Ecto neural progenitor cell (in vitro differentiated cells): ENCODE data around the gene PNKP.
A peak's percentile ranks its signal among the peaks of the same experiment; 100 is the strongest.
"Not testable (repeated sequence)": the region's sequence is repeated elsewhere in the genome, so short reads cannot be mapped to it uniquely, and the experiment has no call there.

Experiments used
- DNase-seq: peaks from one replicate; pipeline ENCODE4 v3.0.0-alpha.2; 2018; ENCODE audit warnings: low spot score

PNKP gene

DNA sequence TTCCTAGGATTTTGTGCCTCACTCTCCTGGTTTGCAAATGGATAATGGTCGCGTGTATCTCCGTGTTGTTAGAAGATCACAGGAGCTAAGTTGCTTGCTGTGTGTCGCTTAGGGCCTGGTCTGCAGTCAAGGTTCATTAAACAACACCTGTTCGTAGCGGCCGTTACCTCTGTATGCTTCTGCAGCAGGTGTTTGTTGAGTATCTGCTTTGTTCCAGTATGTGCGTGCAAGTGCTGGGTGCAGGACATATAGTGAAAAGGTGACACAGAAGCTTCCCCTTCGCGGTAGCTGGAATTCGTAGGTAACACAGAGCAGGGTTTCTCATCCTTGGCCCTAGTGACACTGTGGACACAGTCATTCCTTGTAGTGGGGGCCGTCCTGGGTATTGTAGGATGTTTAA is 43.9 kb downstream of the PNKP start:
- no peak for DNase-seq

GRCh38 chr19:49820125-49820524 is 47.3 kb downstream of the PNKP start:
- DNase-seq, result no peak

DNA sequence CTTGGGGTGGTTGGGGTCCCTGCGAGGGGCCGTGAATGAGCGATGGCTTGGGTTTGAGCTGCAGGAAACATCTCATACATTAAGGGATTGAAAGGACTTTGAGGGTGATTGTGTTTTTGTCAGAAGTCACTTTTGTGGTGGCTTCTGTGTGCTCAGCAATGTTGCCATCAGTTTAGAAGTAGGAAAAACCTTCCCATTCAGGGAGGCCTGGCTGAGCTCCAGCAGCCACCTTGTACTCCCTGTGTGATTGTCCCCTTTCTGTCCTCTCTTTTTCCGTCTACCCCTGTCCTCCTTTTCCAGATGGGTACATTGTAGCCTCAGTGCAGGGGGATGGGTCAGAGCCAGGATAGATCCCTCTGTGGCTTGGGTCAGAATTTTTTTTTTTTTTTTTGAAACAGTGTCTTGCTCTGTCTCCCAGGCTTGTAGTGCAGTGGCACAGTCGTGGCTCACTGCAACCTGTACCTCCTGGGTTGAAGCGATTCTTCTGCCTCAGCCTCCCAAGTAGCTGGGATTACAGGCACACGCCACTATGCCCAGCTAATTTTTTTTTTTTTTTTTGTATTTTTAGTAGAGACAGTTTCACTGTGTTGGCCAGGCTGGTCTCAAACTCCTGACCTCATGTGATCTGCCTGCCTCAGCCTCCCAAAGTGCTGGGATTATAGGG is 47.8 kb downstream of the PNKP start:
- not testable (repeated sequence) for DNase-seq

DNA sequence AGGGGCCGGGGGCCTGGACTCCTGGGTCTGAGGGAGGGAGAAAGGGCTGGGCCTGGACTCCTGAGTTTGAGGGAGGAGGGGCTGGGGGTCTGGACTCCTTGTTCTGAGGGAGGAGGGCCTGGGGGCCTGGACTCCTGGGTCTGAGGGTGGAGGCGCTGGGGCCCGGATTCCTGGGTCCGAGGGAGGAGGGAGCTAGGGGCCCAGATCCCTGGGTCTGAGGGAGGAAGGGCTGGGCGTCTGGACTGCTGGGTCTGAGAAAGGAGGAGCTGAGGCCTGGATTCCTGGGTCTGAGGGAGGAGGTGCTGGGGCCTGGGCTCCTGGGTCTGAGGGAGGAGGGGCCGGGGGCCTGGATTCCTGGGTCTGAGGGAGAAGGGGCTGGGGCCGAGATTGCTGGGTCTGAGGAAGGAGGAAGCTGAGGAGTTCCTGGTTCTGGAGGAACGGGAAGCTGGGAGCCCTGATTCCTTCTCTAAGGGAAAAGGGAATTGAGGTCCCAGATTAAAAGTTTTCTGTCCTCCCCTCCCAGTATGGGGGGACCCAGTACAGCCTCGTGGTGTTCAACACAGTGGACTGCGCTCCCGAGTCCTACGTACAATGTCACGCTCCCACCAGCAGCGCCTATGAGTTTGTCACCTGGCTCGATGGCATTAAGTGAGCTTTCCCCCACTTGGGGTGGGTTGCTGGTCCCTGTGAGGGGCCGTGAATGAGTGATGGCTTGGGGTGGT is 48.6 kb downstream of the PNKP start:
- DNase-seq, result no peak

DNA sequence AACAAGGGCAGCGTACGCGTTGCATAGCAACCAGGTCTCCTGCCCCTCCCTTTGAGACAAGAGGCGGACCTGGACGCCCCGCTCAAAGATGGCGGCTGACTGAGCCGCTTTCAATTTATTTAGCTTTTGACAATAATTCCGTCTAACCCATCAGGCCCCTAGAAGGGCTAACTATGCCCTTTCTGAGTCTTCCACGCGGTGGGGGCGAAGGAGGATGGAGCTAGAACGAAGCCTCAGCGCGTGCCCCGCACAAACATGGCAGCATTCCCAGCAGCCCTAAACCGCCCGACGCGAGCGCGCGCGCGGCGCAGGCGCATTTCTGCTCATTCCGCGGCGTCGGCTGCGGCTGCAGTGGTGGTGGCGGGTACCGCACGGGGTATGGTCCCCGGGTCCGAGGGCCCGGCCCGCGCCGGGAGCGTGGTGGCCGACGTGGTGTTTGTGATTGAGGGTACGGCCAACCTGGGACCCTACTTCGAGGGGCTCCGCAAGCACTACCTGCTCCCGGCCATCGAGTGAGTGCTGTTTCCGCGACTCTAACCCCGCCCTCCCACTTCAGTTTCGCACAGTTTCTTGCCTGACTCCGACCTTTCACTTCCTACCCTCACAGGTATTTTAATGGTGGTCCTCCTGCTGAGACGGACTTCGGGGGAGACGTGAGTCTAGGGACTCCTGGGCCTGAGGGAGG is 49.3 kb downstream of the PNKP start, which contains the start of gene MED25:
Gene MED25 (plus strand): TSS at position 326 of the 685 bp plus-strand sequence. CDS start 53 bp downstream, at position 379.
- DNase-seq, result peak; percentile 95

- no peak for DNase-seq
Observed at GRCh38 chr19:49816590-49816989, 50.8 kb downstream of the PNKP start.

GRCh38 chr19:49814010-49814409 is 53.4 kb downstream of the PNKP start:
- DNase-seq, result no peak

- peak; percentile 98 for DNase-seq
Observed at GRCh38 chr19:49812997-49813861, 54.1 kb downstream of the PNKP start, which contains the start of gene FUZ. TSS of gene FUZ (minus strand) at chr19:49813292. CDS start at chr19:49813106, 186 bp downstream.

DNA sequence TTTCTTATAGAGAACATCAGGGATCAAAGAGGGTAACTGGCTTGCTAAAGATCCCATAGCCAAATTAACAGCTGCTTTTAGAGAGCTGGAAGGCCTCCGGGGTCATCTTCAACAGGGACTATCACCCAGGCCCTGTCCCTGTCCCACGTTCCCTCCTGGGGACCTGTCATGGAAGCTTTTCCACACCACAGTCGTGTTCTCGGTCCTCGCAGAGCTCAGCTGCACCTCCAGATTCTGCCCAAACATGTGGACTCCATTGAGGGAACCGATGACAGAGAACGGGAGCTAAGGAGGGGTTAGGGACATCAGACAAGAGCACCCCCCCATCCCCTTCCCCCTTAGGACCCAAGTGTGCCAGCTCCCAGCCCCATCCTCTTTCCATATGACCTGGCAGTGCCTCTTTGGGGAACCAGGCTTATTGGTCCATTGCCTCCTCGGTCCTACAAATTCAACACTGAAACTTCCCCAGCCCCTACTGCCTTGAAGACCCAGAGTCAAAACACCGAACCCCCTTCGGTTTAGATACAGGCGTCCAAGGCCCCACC is 54.9 kb downstream of the PNKP start:
- no peak for DNase-seq

- DNase-seq, result no peak
Observed at GRCh38 chr19:49811328-49811727, 56.0 kb downstream of the PNKP start.
